ENCODE data around the gene FREM2. TPM values are rescaled to one million over a fixed set of nuclear protein-coding genes. Genes with fewer than 3 reads are reported as not detected.

The FREM2 gene
- total RNA-seq, 2 experiments from 2014 or later: not detected

- Histone ChIP-seq H3K36me3 (ENCODE audit: insufficient read depth, low read length) (no peaks in the 10 kb centered on the region), H3K79me2 (ENCODE audit: insufficient read depth, low read depth, low read length) (no peaks in the 10 kb centered on the region), H3K4me2 (ENCODE audit: low read length) (no peak overlapping the region), H3K27ac (ENCODE audit: low read depth, low read length, poor library complexity, severe bottlenecking) (no peak overlapping the region), H2AFZ (ENCODE audit: low read length) (no peak overlapping the region), H3K9me3 (ENCODE audit: low read length) (no peaks in the 10 kb centered on the region), H3K4me3 (ENCODE audit: low read depth, low read length, poor library complexity, severe bottlenecking) (no peak overlapping the region), H3K4me1 (ENCODE audit: insufficient read depth, low read length, poor library complexity, severe bottlenecking) (no peaks in the 10 kb centered on the region), H4K20me1 (ENCODE audit: insufficient read depth, low read length) (no peaks in the 10 kb centered on the region), H3K9me2 (ENCODE audit: insufficient read depth, low read length) (no peaks in the 10 kb centered on the region)
- no peak for DNase-seq (ENCODE audit: low spot score)
- TF ChIP-seq EZH2phosphoT487 (IDR thresholded peaks at IDR 0.05; ENCODE audit: borderline replicate concordance, low read depth, low read length) (no peak), CTCF (conservative IDR thresholded peaks at IDR 0.05; ENCODE audit: low read length) (no peak)
- ChIA-PET CTCF (ENCODE audit: unreplicated experiment) (no interaction called here), POLR2A (no interaction called here)
- intact Hi-C loops (cut with micrococcal nuclease; ENCODE audit: unreplicated experiment): no loop called here
- no TSS peak for BruUV-seq (replicated peaks)
These were observed 157.7 kb downstream of the FREM2 start for GRCh38 chr13:38844581-38844980.

- H3K79me2 ChIP-seq (ENCODE audit: insufficient read depth, low read depth, low read length): no peaks in the 10 kb centered on the region
- H3K9me3 ChIP-seq (ENCODE audit: low read length): no peaks in the 10 kb centered on the region
- no peaks in the 10 kb centered on the region for H4K20me1 ChIP-seq (ENCODE audit: insufficient read depth, low read length)
- ChIA-PET CTCF (ENCODE audit: unreplicated experiment) (no interaction called here), POLR2A (no interaction called here)
- DNase-seq (ENCODE audit: low spot score): no peak
- H3K4me2 ChIP-seq (ENCODE audit: low read length): no peak overlapping the region
- no peaks in the 10 kb centered on the region for H3K4me1 ChIP-seq (ENCODE audit: insufficient read depth, low read length, poor library complexity, severe bottlenecking)
- no peaks in the 10 kb centered on the region for H3K9me2 ChIP-seq (ENCODE audit: insufficient read depth, low read length)
- H3K27ac ChIP-seq (ENCODE audit: low read depth, low read length, poor library complexity, severe bottlenecking): no peak overlapping the region
- H2AFZ ChIP-seq (ENCODE audit: low read length): no peak overlapping the region
- H3K4me3 ChIP-seq (ENCODE audit: low read depth, low read length, poor library complexity, severe bottlenecking): no peak overlapping the region
- BruUV-seq (replicated peaks): no TSS peak
- no peaks in the 10 kb centered on the region for H3K36me3 ChIP-seq (ENCODE audit: insufficient read depth, low read length)
- TF ChIP-seq EZH2phosphoT487 (IDR thresholded peaks at IDR 0.05; ENCODE audit: borderline replicate concordance, low read depth, low read length) (no peak), CTCF (conservative IDR thresholded peaks at IDR 0.05; ENCODE audit: low read length) (no peak)
- intact Hi-C loops (cut with micrococcal nuclease; ENCODE audit: unreplicated experiment): no loop called here
These were observed 161.5 kb downstream of the FREM2 start for GRCh38 chr13:38848360-38848759.

- no peak overlapping the region for H3K4me2 ChIP-seq (ENCODE audit: low read length)
- no TSS peak for BruUV-seq (replicated peaks)
- no peak for TF ChIP-seq EZH2phosphoT487 (IDR thresholded peaks at IDR 0.05; ENCODE audit: borderline replicate concordance, low read depth, low read length)
- no peaks in the 10 kb centered on the region for H3K36me3 ChIP-seq (ENCODE audit: insufficient read depth, low read length)
- H4K20me1 ChIP-seq (ENCODE audit: insufficient read depth, low read length): no peaks in the 10 kb centered on the region
- no peaks in the 10 kb centered on the region for H3K9me2 ChIP-seq (ENCODE audit: insufficient read depth, low read length)
- no peak overlapping the region for H2AFZ ChIP-seq (ENCODE audit: low read length)
- POLR2A ChIA-PET: no interaction called here
- no peak overlapping the region for H3K27ac ChIP-seq (ENCODE audit: low read depth, low read length, poor library complexity, severe bottlenecking)
- no peak overlapping the region for H3K4me3 ChIP-seq (ENCODE audit: low read depth, low read length, poor library complexity, severe bottlenecking)
- intact Hi-C loops (cut with micrococcal nuclease; ENCODE audit: unreplicated experiment): no loop called here
- H3K4me1 ChIP-seq (ENCODE audit: insufficient read depth, low read length, poor library complexity, severe bottlenecking): no peaks in the 10 kb centered on the region
- H3K9me3 ChIP-seq (ENCODE audit: low read length): no peaks in the 10 kb centered on the region
- DNase-seq (ENCODE audit: low spot score): no peak
- H3K79me2 ChIP-seq (ENCODE audit: insufficient read depth, low read depth, low read length): no peaks in the 10 kb centered on the region
- CTCF ChIA-PET (ENCODE audit: unreplicated experiment): no interaction called here
These were observed 162.4 kb downstream of the FREM2 start for GRCh38 chr13:38849315-38849714.

All from OCI-LY7 (cell line).